ENCODE data around the gene ATAD3B.
"Not testable (repeated sequence)": the region's sequence is repeated elsewhere in the genome, so short reads cannot be mapped to it uniquely, and the experiment has no call there.

ATAD3B gene

GRCh38 chr1:1440262-1441001 lies 31.1 kb upstream of the ATAD3B start:
- Histone ChIP-seq H3K4me3 (ENCODE audit: low read depth, low read length) (no peak overlapping the region), H4K8ac (ENCODE audit: low read depth, low read length) (no peak overlapping the region), H3K14ac (ENCODE audit: low read length) (no peak overlapping the region), H2AFZ (ENCODE audit: insufficient read depth, low read length, poor library complexity) (no peak overlapping the region), H3K36me3 (ENCODE audit: control insufficient read depth in 1 of 2, insufficient read depth in 2 of 2, low read length in 2 of 2) (peaks cover 20 to 23% of the 10 kb centered on the region in 2 experiments), H3K4me2 (ENCODE audit: low read length) (no peak overlapping the region), H3K4ac (ENCODE audit: low read depth, low read length) (no peak overlapping the region), H3K9me3 (ENCODE audit: insufficient read depth, low read depth, low read length) (no peaks in the 10 kb centered on the region), H3K79me1 (ENCODE audit: low read length) (peaks cover 5% of the 10 kb centered on the region), H3K27ac (ENCODE audit: low read depth, low read length) (no peak overlapping the region), H2BK12ac (ENCODE audit: low read length) (no peak overlapping the region), H2BK120ac (ENCODE audit: insufficient read depth, low read length, poor library complexity) (no peak overlapping the region), H3K9ac (ENCODE audit: low read length) (no peak overlapping the region), H3K27me3 (ENCODE audit: insufficient read depth, low read length) (no peaks in the 10 kb centered on the region), H2AK5ac (ENCODE audit: low read length) (no peak overlapping the region), H4K12ac (ENCODE audit: low read depth, low read length) (no peak overlapping the region), H2BK5ac (ENCODE audit: low read depth, low read length, poor library complexity) (no peak overlapping the region), H4K91ac (ENCODE audit: low read depth, low read length) (no peak overlapping the region), H3K23ac (ENCODE audit: low read length) (no peak overlapping the region), H3K79me2 (ENCODE audit: control insufficient read depth, insufficient read depth, low read length, poor library complexity) (peaks cover 8% of the 10 kb centered on the region), H3K4me1 (ENCODE audit: control insufficient read depth in 1 of 2, insufficient read depth in 2 of 2, low read length in 2 of 2) (peaks cover 20 to 26% of the 10 kb centered on the region in 2 experiments), H3K18ac (ENCODE audit: low read length) (no peak overlapping the region)
- no CpG with 5 or more reads among the region's 26 CpGs for WGBS (ENCODE audit: extremely low coverage, insufficient coverage, insufficient read length)
- no peak for DNase-seq

- WGBS (ENCODE audit: extremely low coverage, insufficient coverage, insufficient read length): no CpG with 5 or more reads among the region's 29 CpGs
- no peak overlapping the region for H3K4me2 ChIP-seq (ENCODE audit: low read length)
- H3K9ac ChIP-seq (ENCODE audit: low read length): no peak overlapping the region
- H3K36me3 ChIP-seq (ENCODE audit: control insufficient read depth in 1 of 2, insufficient read depth in 2 of 2, low read length in 2 of 2): peaks cover 20 to 23% of the 10 kb centered on the region in 2 experiments
- H3K18ac ChIP-seq (ENCODE audit: low read length): peak overlapping the region; percentile 5
- H2AFZ ChIP-seq (ENCODE audit: insufficient read depth, low read length, poor library complexity): no peak overlapping the region
- no peak overlapping the region for H3K4ac ChIP-seq (ENCODE audit: low read depth, low read length)
- H3K79me2 ChIP-seq (ENCODE audit: control insufficient read depth, insufficient read depth, low read length, poor library complexity): peaks cover 4% of the 10 kb centered on the region
- peaks cover 2% of the 10 kb centered on the region for H3K79me1 ChIP-seq (ENCODE audit: low read length)
- no peak overlapping the region for H4K12ac ChIP-seq (ENCODE audit: low read depth, low read length)
- no peak overlapping the region for H3K14ac ChIP-seq (ENCODE audit: low read length)
- no peak overlapping the region for H4K91ac ChIP-seq (ENCODE audit: low read depth, low read length)
- no peak overlapping the region for H3K27ac ChIP-seq (ENCODE audit: low read depth, low read length)
- H4K8ac ChIP-seq (ENCODE audit: low read depth, low read length): no peak overlapping the region
- no peak overlapping the region for H2AK5ac ChIP-seq (ENCODE audit: low read length)
- H2BK12ac ChIP-seq (ENCODE audit: low read length): no peak overlapping the region
- H2BK120ac ChIP-seq (ENCODE audit: insufficient read depth, low read length, poor library complexity): no peak overlapping the region
- no peak overlapping the region for H2BK5ac ChIP-seq (ENCODE audit: low read depth, low read length, poor library complexity)
- H3K27me3 ChIP-seq (ENCODE audit: insufficient read depth, low read length): no peaks in the 10 kb centered on the region
- H3K23ac ChIP-seq (ENCODE audit: low read length): no peak overlapping the region
- peak; percentile 41 to 74 for DNase-seq
- no peaks in the 10 kb centered on the region for H3K9me3 ChIP-seq (ENCODE audit: insufficient read depth, low read depth, low read length)
- no peak overlapping the region for H3K4me3 ChIP-seq (ENCODE audit: low read depth, low read length)
- H3K4me1 ChIP-seq (ENCODE audit: control insufficient read depth in 1 of 2, insufficient read depth in 2 of 2, low read length in 2 of 2): peaks cover 16 to 22% of the 10 kb centered on the region in 2 experiments
Observed at GRCh38 chr1:1441002-1441888, 30.3 kb upstream of the ATAD3B start.

- Histone ChIP-seq H2AK5ac (ENCODE audit: low read length) (no peak overlapping the region), H3K23ac (ENCODE audit: low read length) (no peak overlapping the region), H2BK12ac (ENCODE audit: low read length) (no peak overlapping the region), H3K27me3 (ENCODE audit: insufficient read depth, low read length) (no peaks in the 10 kb centered on the region), H2AFZ (ENCODE audit: insufficient read depth, low read length, poor library complexity) (no peak overlapping the region), H3K4ac (ENCODE audit: low read depth, low read length) (no peak overlapping the region), H4K8ac (ENCODE audit: low read depth, low read length) (no peak overlapping the region), H3K9ac (ENCODE audit: low read length) (no peak overlapping the region), H3K18ac (ENCODE audit: low read length) (no peak overlapping the region), H4K91ac (ENCODE audit: low read depth, low read length) (no peak overlapping the region), H3K79me2 (ENCODE audit: control insufficient read depth, insufficient read depth, low read length, poor library complexity) (no peaks in the 10 kb centered on the region), H3K27ac (ENCODE audit: low read depth, low read length) (no peak overlapping the region), H3K79me1 (ENCODE audit: low read length) (no peaks in the 10 kb centered on the region), H3K9me3 (ENCODE audit: insufficient read depth, low read depth, low read length) (no peaks in the 10 kb centered on the region), H3K36me3 (ENCODE audit: control insufficient read depth in 1 of 2, insufficient read depth in 2 of 2, low read length in 2 of 2) (peaks cover 20 to 23% of the 10 kb centered on the region in 2 experiments), H4K12ac (ENCODE audit: low read depth, low read length) (no peak overlapping the region), H3K14ac (ENCODE audit: low read length) (no peak overlapping the region), H3K4me1 (ENCODE audit: control insufficient read depth in 1 of 2, insufficient read depth in 2 of 2, low read length in 2 of 2) (peaks cover 7 to 14% of the 10 kb centered on the region in 2 experiments), H2BK120ac (ENCODE audit: insufficient read depth, low read length, poor library complexity) (no peak overlapping the region), H3K4me3 (ENCODE audit: low read depth, low read length) (no peak overlapping the region), H2BK5ac (ENCODE audit: low read depth, low read length, poor library complexity) (no peak overlapping the region), H3K4me2 (ENCODE audit: low read length) (no peak overlapping the region)
- no peak for DNase-seq
- no CpG with 5 or more reads among the region's 32 CpGs for WGBS (ENCODE audit: extremely low coverage, insufficient coverage, insufficient read length)
Observed at GRCh38 chr1:1442069-1442770, 29.3 kb upstream of the ATAD3B start.

- not testable (repeated sequence) for H3K27ac ChIP-seq (ENCODE audit: low read depth, low read length); H3K23ac ChIP-seq (ENCODE audit: low read length); H3K79me1 ChIP-seq (ENCODE audit: low read length); H2BK120ac ChIP-seq (ENCODE audit: insufficient read depth, low read length, poor library complexity); H3K4me1 ChIP-seq (ENCODE audit: control insufficient read depth in 1 of 2, insufficient read depth in 2 of 2, low read length in 2 of 2); DNase-seq; H3K9me3 ChIP-seq (ENCODE audit: insufficient read depth, low read depth, low read length); H2AK5ac ChIP-seq (ENCODE audit: low read length); H3K27me3 ChIP-seq (ENCODE audit: insufficient read depth, low read length); H4K91ac ChIP-seq (ENCODE audit: low read depth, low read length); H4K12ac ChIP-seq (ENCODE audit: low read depth, low read length); H4K8ac ChIP-seq (ENCODE audit: low read depth, low read length); H3K4ac ChIP-seq (ENCODE audit: low read depth, low read length); H3K18ac ChIP-seq (ENCODE audit: low read length); H2BK5ac ChIP-seq (ENCODE audit: low read depth, low read length, poor library complexity); H3K79me2 ChIP-seq (ENCODE audit: control insufficient read depth, insufficient read depth, low read length, poor library complexity); H3K4me2 ChIP-seq (ENCODE audit: low read length); H3K9ac ChIP-seq (ENCODE audit: low read length); H2BK12ac ChIP-seq (ENCODE audit: low read length); H2AFZ ChIP-seq (ENCODE audit: insufficient read depth, low read length, poor library complexity); H3K4me3 ChIP-seq (ENCODE audit: low read depth, low read length); H3K14ac ChIP-seq (ENCODE audit: low read length); H3K36me3 ChIP-seq (ENCODE audit: control insufficient read depth in 1 of 2, insufficient read depth in 2 of 2, low read length in 2 of 2)
- no CpG with 5 or more reads among the region's 19 CpGs for WGBS (ENCODE audit: extremely low coverage, insufficient coverage, insufficient read length)
Observed at GRCh38 chr1:1446631-1447030, 24.9 kb upstream of the ATAD3B start.

Measured in trophoblast cell (in vitro differentiated cells and primary cell).